Mesenchymal stem cell (in vitro differentiated cells and primary cell): Measurements from ENCODE around the gene ERBB2.

ENCODE experiments used
- DNase-seq: peaks from one replicate; pipeline ENCODE4 v3.0.0-alpha.2; 2013
- H2AFZ ChIP-seq: one replicate; pipeline ENCODE4 v1.6.1; 2013; ENCODE audit warnings: low read depth, mild to moderate bottlenecking, control low read depth, inconsistent platforms, low read length, moderate library complexity
- H2AK5ac ChIP-seq: 2 replicates; pipeline ENCODE4 v1.6.1; 2013; ENCODE audit warnings: low read length, moderate library complexity, mild to moderate bottlenecking, inconsistent platforms; ENCODE audit not compliant: severe bottlenecking
- H2BK120ac ChIP-seq: one replicate; pipeline ENCODE4 v1.6.1; 2013; ENCODE audit warnings: low read depth, mild to moderate bottlenecking, inconsistent platforms, low read length, moderate library complexity
- H2BK12ac ChIP-seq, 2 experiments: one replicate each; pipeline ENCODE4 v1.6.1; 2013; ENCODE audit warnings: inconsistent platforms in 2 of 2, low read length in 2 of 2, mild to moderate bottlenecking in 2 of 2, moderate library complexity in 2 of 2, control low read depth in 1 of 2
- H2BK15ac ChIP-seq: one replicate; pipeline ENCODE4 v1.6.1; 2013; ENCODE audit warnings: mild to moderate bottlenecking, low read depth, inconsistent platforms; ENCODE audit not compliant: poor library complexity, severe bottlenecking
- H2BK5ac ChIP-seq: 2 replicates; pipeline ENCODE4 v1.6.1; 2013; ENCODE audit warnings: low read depth, mild to moderate bottlenecking, low read length, control low read depth, inconsistent platforms; ENCODE audit not compliant: poor library complexity, severe bottlenecking
- H3K14ac ChIP-seq, 2 experiments: one replicate each; pipeline ENCODE4 v1.6.1; 2013; ENCODE audit warnings: inconsistent platforms in 2 of 2, low read length in 2 of 2, control low read depth in 1 of 2, mild to moderate bottlenecking in 1 of 2, moderate library complexity in 1 of 2
- H3K18ac ChIP-seq, 2 experiments: one replicate each; pipeline ENCODE4 v1.6.1; 2013; ENCODE audit warnings: inconsistent platforms in 2 of 2, low read length in 2 of 2, control low read depth in 1 of 2, low read depth in 1 of 2, mild to moderate bottlenecking in 1 of 2
- H3K23ac ChIP-seq, 2 experiments: one replicate each; pipeline ENCODE4 v1.6.1; 2013; ENCODE audit warnings: inconsistent platforms in 2 of 2, low read length in 2 of 2, mild to moderate bottlenecking in 2 of 2, moderate library complexity in 2 of 2, control low read depth in 1 of 2
- H3K27ac ChIP-seq: 2 replicates; pipeline ENCODE4 v1.5.1; 2013; ENCODE audit warnings: mild to moderate bottlenecking, moderate library complexity, low read length, control low read depth, inconsistent platforms; ENCODE audit not compliant: poor library complexity, severe bottlenecking
- H3K27me3 ChIP-seq, 2 experiments: 2 replicates each; pipeline versions ENCODE4 v1.6.1 to v1.7.0; 2013; ENCODE audit warnings: low read length in 2 of 2, mild to moderate bottlenecking in 2 of 2, moderate library complexity in 2 of 2, control low read depth in 1 of 2, inconsistent platforms in 1 of 2; ENCODE audit not compliant: control insufficient read depth in 1 of 2, insufficient read depth in 1 of 2
- H3K36me3 ChIP-seq, 2 experiments: 2 replicates each; pipeline versions ENCODE4 v1.6.1 to v1.7.0; 2013; ENCODE audit warnings: low read length in 2 of 2, control low read depth in 1 of 2, inconsistent platforms in 1 of 2, low read depth in 1 of 2, mild to moderate bottlenecking in 1 of 2; ENCODE audit not compliant: insufficient read depth in 2 of 2, control insufficient read depth in 1 of 2
- H3K4ac ChIP-seq, 2 experiments: one replicate each; pipeline ENCODE4 v1.6.1; 2013; ENCODE audit warnings: inconsistent platforms in 2 of 2, low read length in 2 of 2, mild to moderate bottlenecking in 2 of 2, moderate library complexity in 2 of 2, control low read depth in 1 of 2, low read depth in 1 of 2
- H3K4me1 ChIP-seq: 2 replicates; pipeline ENCODE4 v1.6.1; 2013; ENCODE audit warnings: low read depth, low read length, control low read depth; ENCODE audit not compliant: control insufficient read depth, insufficient read depth
- H3K4me2 ChIP-seq: 2 replicates; pipeline ENCODE4 v1.6.1; 2013; ENCODE audit warnings: low read length, mild to moderate bottlenecking, inconsistent platforms; ENCODE audit not compliant: poor library complexity, severe bottlenecking
- H3K4me3 ChIP-seq, 2 experiments: 2 replicates each; pipeline versions ENCODE4 v1.5.1 to v1.7.0; 2013; ENCODE audit warnings: low read length in 2 of 2, mild to moderate bottlenecking in 2 of 2, control low read depth in 1 of 2, low read depth in 1 of 2; ENCODE audit not compliant: insufficient read depth in 1 of 2
- H3K79me1 ChIP-seq: replicated peaks from 2 replicates; pipeline ENCODE4 v1.6.1; 2013; ENCODE audit warnings: mild to moderate bottlenecking, control low read depth, low read length, inconsistent platforms; ENCODE audit not compliant: poor library complexity, severe bottlenecking
- H3K9ac ChIP-seq: 2 replicates; pipeline ENCODE4 v1.7.0; 2013; ENCODE audit warnings: mild to moderate bottlenecking, low read length, moderate library complexity
- H3K9me3 ChIP-seq: 2 replicates; pipeline ENCODE4 v1.7.0; 2013; ENCODE audit warnings: mild to moderate bottlenecking, low read length; ENCODE audit not compliant: control insufficient read depth
- H4K8ac ChIP-seq: one replicate; pipeline ENCODE4 v1.6.1; 2013; ENCODE audit warnings: inconsistent platforms, mild to moderate bottlenecking, low read length, moderate library complexity
- H4K91ac ChIP-seq: one replicate; pipeline ENCODE4 v1.6.1; 2013; ENCODE audit warnings: mild to moderate bottlenecking, low read length, inconsistent platforms
- WGBS: methylation state at CpG from one replicate; pipeline ENCODE4 v1.1.7; 2013; ENCODE audit warnings: mixed read lengths; 5-methylcytosine and 5-hydroxymethylcytosine counted together

Gene ERBB2

DNA sequence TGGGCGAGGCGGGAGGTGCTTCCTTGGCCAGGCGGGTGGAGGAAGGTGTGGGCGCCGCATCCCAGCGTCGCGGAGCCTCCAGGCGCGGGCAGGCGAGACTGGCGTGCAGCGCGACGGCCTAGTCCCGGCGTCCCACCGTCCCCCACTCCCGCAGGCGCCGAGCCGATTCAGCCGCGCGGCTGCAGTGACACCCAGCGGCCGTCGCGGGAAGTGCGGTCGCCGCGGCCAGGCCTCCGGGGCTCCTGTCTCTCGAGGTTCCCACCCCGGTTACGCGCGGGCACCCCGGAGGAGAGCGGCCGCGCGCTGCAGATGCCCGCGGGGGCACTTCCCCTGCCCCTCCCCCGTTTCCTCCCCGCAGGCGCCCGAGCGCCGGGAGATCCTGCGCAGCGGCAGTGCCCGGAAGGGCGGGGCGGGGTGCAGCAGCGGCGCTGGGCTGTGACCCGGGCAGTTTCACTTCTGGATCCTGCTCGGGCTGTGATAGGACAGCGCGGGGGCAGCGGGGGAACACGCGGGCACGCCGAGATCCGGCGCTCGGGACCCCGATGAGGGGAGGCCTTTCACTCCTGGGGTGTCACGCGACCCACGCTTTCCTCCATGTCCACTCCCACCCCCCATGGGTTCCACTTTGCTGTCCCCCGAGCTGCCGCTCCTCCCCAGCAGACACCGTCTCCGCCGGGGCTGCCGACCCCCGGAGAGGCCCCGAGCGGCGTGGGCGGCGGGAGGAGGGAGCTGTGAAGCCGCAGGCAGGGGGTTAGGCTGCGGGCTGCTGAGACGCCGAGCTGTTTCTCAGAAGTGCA, 54.5 kb downstream of the ERBB2 start:
- peak overlapping the region; percentile 87 for H2BK120ac ChIP-seq
- H2AK5ac ChIP-seq = no peak overlapping the region
- H4K8ac ChIP-seq = peak overlapping the region; percentile 99
- no peaks in the 10 kb centered on the region for H3K9me3 ChIP-seq
- H3K4ac ChIP-seq = peak overlapping the region; percentile 77 to 96
- H3K79me1 ChIP-seq = no peaks in the 10 kb centered on the region
- peak overlapping the region; percentile 60 to 83 for H3K4me3 ChIP-seq
- DNase-seq = peak; percentile 87
- H3K9ac ChIP-seq = peak overlapping the region; percentile 89
- no peaks in the 10 kb centered on the region for H3K36me3 ChIP-seq
- H3K27ac ChIP-seq = peak overlapping the region; percentile 2
- peak overlapping the region; percentile 45 to 64 for H3K23ac ChIP-seq
- H4K91ac ChIP-seq = peak overlapping the region; percentile 97
- peak overlapping the region in 1 of 2 experiments; percentile 31 for H3K14ac ChIP-seq
- peaks cover under 1 to 21% of the 10 kb centered on the region in 2 experiments for H3K27me3 ChIP-seq
- peak overlapping the region; percentile 98 to 99 for H3K18ac ChIP-seq
- H2AFZ ChIP-seq = peak overlapping the region; percentile 95
- peak overlapping the region; percentile 8 for H2BK5ac ChIP-seq
- peak overlapping the region; percentile 89 for H2BK15ac ChIP-seq
- peak overlapping the region; percentile 56 to 70 for H2BK12ac ChIP-seq
- under 1% methylated on average over 62 of the region's 91 CpGs for WGBS
- peak overlapping the region; percentile 82 for H3K4me2 ChIP-seq
- peaks cover 43% of the 10 kb centered on the region for H3K4me1 ChIP-seq

DNA sequence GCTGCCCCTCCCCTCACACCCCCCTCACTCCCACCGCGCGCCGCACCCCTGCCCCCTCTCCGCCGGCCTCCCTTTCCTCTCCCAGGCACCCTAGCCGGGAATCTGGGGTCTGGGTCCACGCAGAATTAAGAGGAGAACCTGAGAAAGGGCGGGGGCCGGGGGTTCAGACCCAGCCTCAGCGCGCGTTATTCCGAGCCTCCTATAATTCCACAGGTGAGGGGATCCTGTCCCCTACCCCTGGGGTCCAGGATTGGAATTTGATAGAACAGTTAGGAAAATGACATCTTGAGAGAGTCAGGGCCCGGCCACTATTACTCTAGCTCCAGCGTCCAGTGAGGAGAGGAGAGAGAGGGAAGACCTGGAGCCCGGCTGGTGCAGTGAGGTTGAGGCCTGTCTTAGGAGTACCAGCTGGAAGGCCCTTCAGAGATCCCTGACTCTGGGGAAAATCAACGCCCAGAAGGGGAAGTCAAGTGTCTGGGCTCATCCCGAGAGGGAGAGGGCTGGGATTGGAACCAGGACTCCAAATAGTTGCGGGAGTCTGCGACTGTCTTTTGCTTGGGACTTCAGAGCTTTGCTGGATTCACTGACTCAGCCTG, 55.2 kb downstream of the ERBB2 start:
- H4K8ac ChIP-seq = peak overlapping the region; percentile 97
- H3K4ac ChIP-seq = peak overlapping the region; percentile 71 to 77
- H3K4me2 ChIP-seq = peak overlapping the region; percentile 82
- H3K36me3 ChIP-seq = no peaks in the 10 kb centered on the region
- 31% methylated on average over 21 of the region's 21 CpGs for WGBS
- H3K79me1 ChIP-seq = no peaks in the 10 kb centered on the region
- DNase-seq = no peak
- no peaks in the 10 kb centered on the region for H3K9me3 ChIP-seq
- H2BK120ac ChIP-seq = peak overlapping the region; percentile 87
- no peak overlapping the region for H3K23ac ChIP-seq
- no peak overlapping the region for H2BK12ac ChIP-seq
- H3K9ac ChIP-seq = peak overlapping the region; percentile 89
- H3K4me3 ChIP-seq = peak overlapping the region; percentile 60 to 83
- peak overlapping the region in 1 of 2 experiments; percentile 98 for H3K18ac ChIP-seq
- peaks cover 41% of the 10 kb centered on the region for H3K4me1 ChIP-seq
- H2BK5ac ChIP-seq = no peak overlapping the region
- H2AFZ ChIP-seq = peak overlapping the region; percentile 95
- peak overlapping the region; percentile 56 for H3K27ac ChIP-seq
- peak overlapping the region; percentile 97 for H4K91ac ChIP-seq
- H2BK15ac ChIP-seq = peak overlapping the region; percentile 17
- H3K14ac ChIP-seq = no peak overlapping the region
- H3K27me3 ChIP-seq = peaks cover 5 to 28% of the 10 kb centered on the region in 2 experiments
- peak overlapping the region; percentile 34 for H2AK5ac ChIP-seq

DNA sequence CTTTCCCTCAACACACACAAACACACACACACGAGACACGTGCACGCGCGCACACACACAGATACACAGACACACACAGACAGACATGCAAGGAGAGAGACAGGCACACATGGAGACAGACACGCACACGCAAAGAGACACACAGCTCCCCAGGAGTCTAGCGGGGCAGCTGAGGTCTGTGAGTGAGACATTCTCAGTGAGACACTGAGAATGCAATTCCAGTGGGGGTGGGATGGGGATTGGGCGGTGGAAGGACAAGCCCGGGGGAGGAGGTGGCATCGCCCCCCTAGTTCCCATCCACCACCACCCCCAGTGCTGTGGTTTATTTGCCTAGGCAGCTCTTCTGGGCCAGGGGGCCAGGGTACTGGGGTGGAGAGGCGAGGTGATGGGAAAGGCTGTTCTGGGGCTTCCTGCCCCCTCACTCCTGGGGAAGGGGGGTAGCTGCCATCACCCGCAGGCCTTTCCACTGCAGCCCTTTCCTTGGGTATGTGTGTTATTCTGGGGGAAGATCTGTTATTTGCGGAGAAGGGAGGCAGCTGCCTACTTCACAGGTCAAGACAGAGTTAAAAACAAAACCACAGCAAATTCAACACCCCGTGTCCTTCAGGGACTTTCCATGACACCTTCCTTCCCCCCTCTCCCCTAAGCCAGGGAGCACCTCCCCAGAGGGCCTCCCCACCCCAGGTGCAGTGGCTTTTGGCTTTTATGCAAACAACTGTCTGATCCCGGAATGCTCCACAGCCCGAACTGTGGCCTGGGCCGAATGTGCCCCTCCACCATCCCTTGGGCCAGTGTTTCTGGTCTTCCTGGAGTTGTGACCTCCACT, 55.9 kb downstream of the ERBB2 start:
- Histone ChIP-seq H3K4me1 (peaks cover 34% of the 10 kb centered on the region), H4K8ac (peak overlapping the region; percentile 70), H2BK15ac (no peak overlapping the region), H2BK12ac (peak overlapping the region in 1 of 2 experiments; percentile 64), H3K4ac (no peak overlapping the region), H3K4me3 (no peak overlapping the region), H3K14ac (no peak overlapping the region), H3K27me3 (peaks cover 5 to 31% of the 10 kb centered on the region in 2 experiments), H3K4me2 (no peak overlapping the region), H3K9me3 (no peaks in the 10 kb centered on the region), H4K91ac (no peak overlapping the region), H2BK5ac (no peak overlapping the region), H3K36me3 (no peaks in the 10 kb centered on the region), H2BK120ac (no peak overlapping the region), H3K79me1 (no peaks in the 10 kb centered on the region), H2AK5ac (peak overlapping the region; percentile 2), H3K27ac (peak overlapping the region; percentile 56), H3K23ac (no peak overlapping the region), H3K18ac (peak overlapping the region in 1 of 2 experiments; percentile 74), H2AFZ (no peak overlapping the region), H3K9ac (no peak overlapping the region)
- DNase-seq = peak; percentile 36
- 72% methylated on average over 14 of the region's 18 CpGs for WGBS
